ENCODE data around the gene UHRF1.

DNA sequence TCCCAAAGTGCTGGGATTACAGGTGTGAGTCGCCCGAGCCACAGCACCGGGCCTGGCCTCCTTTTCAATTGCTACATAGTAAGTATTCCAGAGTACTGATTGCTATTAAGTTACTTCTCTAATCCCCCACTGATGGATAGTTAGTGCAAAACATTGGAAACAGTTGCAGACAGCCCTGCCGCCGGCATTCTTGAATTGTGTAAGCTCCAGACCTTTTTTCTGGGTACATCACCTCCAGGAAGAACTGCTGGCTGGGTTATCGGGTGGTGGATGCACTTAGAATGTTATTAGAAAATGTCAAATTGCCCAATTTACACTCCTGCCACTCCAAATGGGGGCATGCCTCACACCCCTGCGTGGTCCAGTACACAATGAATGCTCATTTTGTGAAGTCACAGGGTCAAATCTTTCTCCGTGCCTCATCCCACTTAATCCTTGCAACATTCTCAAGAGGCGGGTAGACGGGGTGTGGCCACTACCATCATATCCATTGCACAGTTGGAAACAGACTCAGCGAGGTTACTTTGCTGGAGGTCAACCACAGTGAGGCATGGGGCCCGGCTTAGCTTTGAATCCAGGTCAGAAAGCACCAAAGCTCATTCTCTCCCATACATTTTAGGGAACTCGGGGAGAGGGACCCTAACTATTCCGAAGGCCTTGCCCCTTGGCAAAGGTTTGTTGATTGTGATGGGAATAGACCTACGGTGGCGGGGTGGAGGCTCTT, 58.6 kb downstream of the UHRF1 start:
- TF ChIP-seq POLR2A (IDR thresholded peaks at IDR 0.05; ENCODE audit: low read depth, low read length) (no peak), POLR2AphosphoS5 (IDR thresholded peaks at IDR 0.05; ENCODE audit: low read depth, low read length) (no peak), TAF1 (IDR thresholded peaks at IDR 0.05; ENCODE audit: borderline replicate concordance, low read depth, low read length) (0 out of 2 replicates have a peak, but pooled peaks have one; percentile 8)
